T-cell (primary cell): ENCODE measurements around the gene TMEM200C. TPM values are rescaled to one million over a fixed set of nuclear protein-coding genes. Genes with fewer than 3 reads are reported as not detected.

Experiments
- ATAC-seq, 4 experiments: fragments of 200-7000 bp in 3 of 4; fragments of 150-1000 bp in 1 of 4; cut with Tn5 transposase; replicated peaks in 1 of 4; 1 replicate in 3 of 4; 2 replicates in 1 of 4; pipeline ENCODE4 v1.10.0; 2021; ENCODE audit warnings: moderate library complexity in 3 of 4, mild to moderate bottlenecking in 2 of 4, moderate number of reproducible peaks in 1 of 4
- CTCF ChIA-PET, 2 donors: fragments of 300-600 bp; sonication (Branson Sonifier 250); formaldehyde crosslinking; loops; one replicate each; lab custom pipeline; 2022; ENCODE audit warnings: antibody characterized with exemption in 2 of 2; lab: Charles Lee
- POLR2A ChIA-PET, 2 donors: fragments of 300-600 bp; sonication (Branson Sonifier 250); formaldehyde crosslinking; loops; one replicate each; lab custom pipeline; 2022; ENCODE audit warnings: antibody characterized with exemption in 2 of 2; lab: Charles Lee
- DNase-seq, 35 experiments: peaks; one replicate each; pipeline versions ENCODE4 v3.0.0 to v3.0.0-alpha.2; 2013 to 2023
- H3K27ac ChIP-seq: one replicate; pipeline ENCODE4 v1.5.1; 2013; ENCODE audit warnings: low read length
- H3K27me3 ChIP-seq, 2 experiments: replicated peaks in 1 of 2; 1 replicate in 1 of 2; 2 replicates in 1 of 2; pipeline versions ENCODE4 v1.6.1 to v1.7.0; 2013; ENCODE audit warnings: low read length in 1 of 2, mixed read lengths in 1 of 2; ENCODE audit not compliant: control insufficient read depth in 2 of 2, insufficient read depth in 2 of 2; ENCODE audit errors: extremely low read depth in 1 of 2
- H3K36me3 ChIP-seq, 2 donors: 1 replicate in 1 of 2; 2 replicates in 1 of 2; pipeline versions ENCODE4 v1.6.1 to v1.7.0; 2013; ENCODE audit warnings: low read length in 1 of 2; ENCODE audit not compliant: control insufficient read depth in 2 of 2, insufficient read depth in 1 of 2; ENCODE audit errors: extremely low read depth in 1 of 2
- H3K4me1 ChIP-seq, 2 experiments: 1 replicate in 1 of 2; 2 replicates in 1 of 2; pipeline versions ENCODE4 v1.6.1 to v1.7.0; 2013; ENCODE audit warnings: low read length in 2 of 2, mixed read lengths in 1 of 2; ENCODE audit not compliant: insufficient read depth in 2 of 2, control insufficient read depth in 1 of 2; ENCODE audit errors: extremely low read depth in 1 of 2
- H3K4me3 ChIP-seq, 2 donors: 1 replicate in 1 of 2; 2 replicates in 1 of 2; pipeline versions ENCODE4 v1.5.1 to v1.7.0; 2013; ENCODE audit warnings: mild to moderate bottlenecking in 2 of 2, low read length in 1 of 2, moderate library complexity in 1 of 2; ENCODE audit not compliant: control insufficient read depth in 1 of 2; ENCODE audit errors: extremely low read depth in 1 of 2
- H3K9me3 ChIP-seq: 2 replicates; pipeline ENCODE4 v1.7.0; 2013
- H3K27ac Mint-ChIP-seq, 2 donors: one replicate each; pipeline ENCODE4 v1.8.0; 2020 to 2021; ENCODE audit warnings: mild to moderate bottlenecking in 2 of 2, mixed read lengths in 2 of 2
- H3K27me3 Mint-ChIP-seq, 2 donors: one replicate each; pipeline ENCODE4 v1.8.0; 2021 to 2022; ENCODE audit warnings: mixed read lengths in 2 of 2
- H3K36me3 Mint-ChIP-seq: one replicate; pipeline ENCODE4 v1.8.0; 2021; ENCODE audit warnings: mixed read lengths
- H3K4me1 Mint-ChIP-seq, 3 donors: one replicate each; pipeline ENCODE4 v1.8.0; 2020 to 2022; ENCODE audit warnings: mixed read lengths in 3 of 3, mild to moderate bottlenecking in 1 of 3
- H3K4me3 Mint-ChIP-seq, 3 donors: one replicate each; pipeline ENCODE4 v1.8.0; 2020 to 2022; ENCODE audit warnings: mild to moderate bottlenecking in 3 of 3, mixed read lengths in 3 of 3, moderate library complexity in 3 of 3
- H3K9me3 Mint-ChIP-seq, 3 donors: one replicate each; pipeline ENCODE4 v1.8.0; 2020 to 2022; ENCODE audit warnings: mixed read lengths in 3 of 3
- WGBS: methylation state at CpG from one replicate; pipeline ENCODE4 v1.1.5; 2013; ENCODE audit warnings: missing lambda C conversion rate; ENCODE audit not compliant: insufficient coverage; 5-methylcytosine and 5-hydroxymethylcytosine counted together
- total RNA-seq, 35 experiments: library from RNA in 6 of 35; stranded (reverse) in 6 of 35; fragments of 120-200 nt in 1 of 35; gene quantifications; one replicate each; pipeline versions ENCODE4 v1.2.1 to v1.2.4 and lab custom pipeline; 2013 to 2026

The TMEM200C gene
- total RNA-seq = not detected
- total RNA-seq (2013) = not detected
- 0 to 0.09 (median 0) reads per million in 29 experiments for total RNA-seq (lab: John Stamatoyannopoulos, UW)

- Histone ChIP-seq H3K4me3 (peak within 1 kb of the TSS in 1 of 2 donors; percentile 17), H3K36me3 (no peaks in the 10 kb centered on the region), H3K9me3 (no peaks in the 10 kb centered on the region), H3K27ac (no peak within 1 kb of the TSS), H3K4me1 (peaks cover 0 to 15% of the 10 kb centered on the region in 2 experiments), H3K27me3 (peaks cover 27 to 31% of the 10 kb centered on the region in 2 experiments)
- ChIA-PET CTCF (no interaction called here), POLR2A (no interaction called here)
- 2% methylated on average over 42 of the region's 83 CpGs for WGBS
- Mint-ChIP-seq H3K9me3 (no peaks in the 10 kb centered on the region), H3K4me3 (peak within 1 kb of the TSS; percentile 41 to 69 (median 51)), H3K36me3 (no peaks in the 10 kb centered on the region), H3K4me1 (peaks cover 11 to 12% (median 12%) of the 10 kb centered on the region in 3 donors), H3K27ac (peak within 1 kb of the TSS in 1 of 2 donors; percentile 40), H3K27me3 (peaks cover 65 to 72% of the 10 kb centered on the region in 2 donors)
- no peak for ATAC-seq
- no peak for DNase-seq
Measured at GRCh38 chr18:5895299-5895875, at the start of gene TMEM200C. TMEM200C (minus strand) TSS chr18:5895522; CDS start chr18:5892063, 3,459 bp downstream.

GRCh38 chr18:5944448-5944847 is 49.1 kb upstream of the TMEM200C start:
- Mint-ChIP-seq H3K4me3 (no peak overlapping the region), H3K27me3 (peaks cover 3 to 8% of the 10 kb centered on the region in 2 donors), H3K9me3 (no peaks in the 10 kb centered on the region), H3K27ac (no peak overlapping the region), H3K36me3 (no peaks in the 10 kb centered on the region), H3K4me1 (peaks cover 0 to 1% (median 0%) of the 10 kb centered on the region in 3 donors)
- Histone ChIP-seq H3K36me3 (no peaks in the 10 kb centered on the region), H3K9me3 (no peaks in the 10 kb centered on the region), H3K4me3 (no peak overlapping the region), H3K27me3 (no peaks in the 10 kb centered on the region), H3K27ac (no peak overlapping the region), H3K4me1 (no peaks in the 10 kb centered on the region)
- DNase-seq = no peak
- ChIA-PET CTCF (no interaction called here), POLR2A (no interaction called here)
- whole genome bisulfite sequencing = no CpG with 5 or more reads among the region's 3 CpGs
- ATAC-seq = no peak

DNA sequence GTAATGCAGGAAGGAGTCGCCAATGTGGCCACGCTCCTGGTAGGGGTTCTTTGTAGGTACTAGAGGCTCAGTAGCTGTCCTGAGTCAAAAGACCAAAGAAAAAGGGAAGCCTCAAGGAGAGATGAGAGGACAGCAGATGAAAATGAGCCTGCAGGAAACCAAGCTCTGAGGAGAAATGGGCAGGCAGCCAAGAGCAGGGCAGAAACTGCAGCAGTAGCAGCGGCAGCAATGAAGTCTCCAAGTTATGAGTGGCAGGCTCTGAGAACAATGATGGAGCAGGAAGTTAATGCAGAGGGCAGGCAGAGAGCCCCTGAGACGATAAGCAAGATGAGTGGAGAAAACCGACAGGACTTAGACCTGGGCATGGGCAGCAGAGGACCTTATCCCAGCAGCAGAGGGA is 48.2 kb upstream of the TMEM200C start:
- no peaks in the 10 kb centered on the region for H3K36me3 ChIP-seq
- CTCF ChIA-PET = no interaction called here
- H3K36me3 Mint-ChIP-seq = no peaks in the 10 kb centered on the region
- H3K4me3 Mint-ChIP-seq = no peak overlapping the region
- peaks cover 3 to 8% of the 10 kb centered on the region in 2 donors for H3K27me3 Mint-ChIP-seq
- no peak overlapping the region for H3K4me3 ChIP-seq
- POLR2A ChIA-PET = no interaction called here
- DNase-seq (no peak), ATAC-seq (no peak)
- H3K27ac Mint-ChIP-seq = no peak overlapping the region
- H3K4me1 Mint-ChIP-seq = peaks cover 0 to 1% (median 0%) of the 10 kb centered on the region in 3 donors
- no peaks in the 10 kb centered on the region for H3K4me1 ChIP-seq
- H3K9me3 Mint-ChIP-seq = no peaks in the 10 kb centered on the region
- no peak overlapping the region for H3K27ac ChIP-seq
- no peaks in the 10 kb centered on the region for H3K9me3 ChIP-seq
- WGBS = 31% methylated on average over 5 of the region's 5 CpGs
- H3K27me3 ChIP-seq = no peaks in the 10 kb centered on the region

DNA sequence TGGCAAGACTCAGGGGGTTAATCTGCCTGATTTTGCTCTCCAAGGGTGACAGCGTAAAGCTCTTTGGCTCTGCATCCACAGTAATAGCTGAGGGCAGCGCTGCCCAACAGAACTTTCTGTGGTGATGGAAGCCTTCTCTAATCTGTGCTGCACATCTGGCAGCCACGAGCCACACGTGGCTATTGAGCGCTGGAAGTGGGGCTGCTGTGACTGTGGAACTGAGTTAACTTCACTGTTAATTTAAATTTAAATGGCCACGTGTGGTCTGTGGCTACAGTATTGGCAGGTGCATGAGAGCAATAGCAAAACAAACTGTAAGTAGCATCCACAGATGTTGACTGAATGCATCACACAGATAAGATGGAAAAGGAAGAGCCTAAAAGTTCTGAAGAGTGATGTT is 47.3 kb upstream of the TMEM200C start:
- H3K4me1 Mint-ChIP-seq = peaks cover 0 to 1% (median 0%) of the 10 kb centered on the region in 3 donors
- H3K4me3 Mint-ChIP-seq = no peak overlapping the region
- H3K27ac ChIP-seq = no peak overlapping the region
- DNase-seq (no peak), ATAC-seq (no peak)
- H3K36me3 Mint-ChIP-seq = no peaks in the 10 kb centered on the region
- no peaks in the 10 kb centered on the region for H3K9me3 ChIP-seq
- no peaks in the 10 kb centered on the region for H3K36me3 ChIP-seq
- H3K27me3 Mint-ChIP-seq = peaks cover 3 to 8% of the 10 kb centered on the region in 2 donors
- POLR2A ChIA-PET = no interaction called here
- no peak overlapping the region for H3K27ac Mint-ChIP-seq
- CTCF ChIA-PET = no interaction called here
- H3K27me3 ChIP-seq = no peaks in the 10 kb centered on the region
- no peaks in the 10 kb centered on the region for H3K9me3 Mint-ChIP-seq
- H3K4me3 ChIP-seq = no peak overlapping the region
- H3K4me1 ChIP-seq = no peaks in the 10 kb centered on the region
- 36% methylated on average over 6 of the region's 6 CpGs for WGBS

DNA sequence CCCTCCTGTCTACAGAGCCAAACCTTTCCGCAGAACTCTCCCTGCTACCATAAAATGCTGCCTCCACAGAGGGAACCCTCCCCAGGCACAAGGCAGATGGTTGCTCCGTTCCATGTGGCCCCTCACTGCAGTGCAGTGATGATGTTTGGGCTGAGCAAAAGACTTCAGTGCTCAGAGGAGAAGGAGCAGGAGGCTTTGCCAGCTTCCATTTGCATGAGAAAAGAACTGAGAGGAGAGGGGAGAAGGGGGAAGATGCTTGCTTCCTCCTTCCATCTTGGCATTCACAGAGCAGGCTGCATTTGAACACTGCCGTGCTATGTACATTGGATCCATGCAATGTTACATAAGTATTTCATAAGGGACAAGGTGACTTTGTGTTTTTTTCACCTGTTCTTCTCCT is 46.6 kb upstream of the TMEM200C start:
- ChIA-PET POLR2A (no interaction called here), CTCF (no interaction called here)
- H3K4me1 Mint-ChIP-seq = peaks cover 0 to 1% (median 0%) of the 10 kb centered on the region in 3 donors
- peaks cover 3 to 8% of the 10 kb centered on the region in 2 donors for H3K27me3 Mint-ChIP-seq
- no peaks in the 10 kb centered on the region for H3K36me3 Mint-ChIP-seq
- H3K27me3 ChIP-seq = no peaks in the 10 kb centered on the region
- DNase-seq = no peak
- no peak overlapping the region for H3K4me3 ChIP-seq
- no peaks in the 10 kb centered on the region for H3K9me3 ChIP-seq
- H3K9me3 Mint-ChIP-seq = no peaks in the 10 kb centered on the region
- no peaks in the 10 kb centered on the region for H3K4me1 ChIP-seq
- no peak overlapping the region for H3K4me3 Mint-ChIP-seq
- H3K27ac ChIP-seq = no peak overlapping the region
- H3K36me3 ChIP-seq = no peaks in the 10 kb centered on the region
- H3K27ac Mint-ChIP-seq = no peak overlapping the region
- ATAC-seq = no peak
- WGBS = no CpG with 5 or more reads among the region's 3 CpGs

DNA sequence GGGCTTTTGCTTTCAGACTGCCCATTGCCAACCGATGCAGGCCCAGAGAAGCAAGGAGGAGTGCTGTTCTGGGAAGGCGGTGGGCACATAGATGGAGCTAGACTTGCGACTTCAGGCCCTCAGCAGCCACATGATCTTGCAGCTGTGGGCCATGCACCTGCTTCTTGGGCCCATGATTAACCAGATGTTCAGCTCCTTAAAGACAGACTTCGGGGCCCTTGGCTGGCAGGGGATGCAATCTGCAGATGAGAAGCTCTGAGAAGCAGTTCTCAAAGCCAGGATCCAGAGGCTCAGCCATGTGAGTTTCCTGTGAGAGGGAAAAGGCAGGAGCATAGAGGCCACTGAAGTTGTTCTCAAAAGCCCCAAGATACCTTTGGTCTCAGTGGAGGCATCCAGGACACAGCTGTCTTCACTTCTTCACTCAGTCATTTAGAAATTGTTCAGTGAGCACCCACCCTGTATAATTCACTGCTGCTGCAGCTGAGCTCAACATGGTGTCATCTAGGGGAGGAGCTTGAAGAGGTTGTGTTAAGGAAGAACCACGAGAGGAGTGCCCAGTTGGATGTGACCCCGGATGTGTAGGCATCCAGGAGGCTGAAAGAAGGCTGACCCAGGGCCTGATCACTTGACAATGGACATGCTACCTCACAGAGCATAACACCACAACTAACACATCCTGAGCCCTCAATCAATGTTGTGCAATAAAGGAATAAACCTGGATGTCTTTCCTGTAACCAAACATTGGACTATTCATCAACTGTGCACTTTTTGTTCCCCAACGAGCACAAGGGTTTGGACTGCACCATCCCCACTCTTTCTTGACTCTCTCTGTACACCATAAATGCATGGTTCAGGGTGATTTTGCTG is 44.7 kb upstream of the TMEM200C start:
- no peak for ATAC-seq
- no peak overlapping the region for H3K27ac ChIP-seq
- Mint-ChIP-seq H3K9me3 (no peaks in the 10 kb centered on the region), H3K4me1 (peaks cover 0 to 1% (median 0%) of the 10 kb centered on the region in 3 donors), H3K27ac (no peak overlapping the region), H3K36me3 (no peaks in the 10 kb centered on the region), H3K4me3 (no peak overlapping the region), H3K27me3 (peaks cover 3 to 8% of the 10 kb centered on the region in 2 donors)
- 75% methylated on average over 6 of the region's 7 CpGs for WGBS
- no peak for DNase-seq
- H3K9me3 ChIP-seq = no peaks in the 10 kb centered on the region
- POLR2A ChIA-PET = no interaction called here
- no peak overlapping the region for H3K4me3 ChIP-seq
- H3K36me3 ChIP-seq = no peaks in the 10 kb centered on the region
- H3K4me1 ChIP-seq = no peaks in the 10 kb centered on the region
- CTCF ChIA-PET = interaction anchor here in 1 of 2 donors (0.6 kb wide), 1 partner anchor 1471 kb away, joined by 5 read pairs; no protein-coding TSS in a partner anchor
- H3K27me3 ChIP-seq = no peaks in the 10 kb centered on the region
